Measurements from ENCODE around the gene CNST. TPM values are rescaled to one million over a fixed set of nuclear protein-coding genes. Genes with fewer than 3 reads are reported as not detected.
"Not testable (repeated sequence)": the region's sequence is repeated elsewhere in the genome, so short reads cannot be mapped to it uniquely, and the experiment has no call there.

Gene CNST
- total RNA-seq, 1 donor from 2014 or later: 35.2 TPM

- CTCF ChIA-PET: no interaction called here
- DNase-seq (no peak), ATAC-seq (ENCODE audit: low read depth) (no peak)
- no peak overlapping the region for H3K27ac Mint-ChIP-seq
- TF ChIP-seq CTCF (IDR thresholded peaks at IDR 0.05): no peak
- no peaks in the 10 kb centered on the region for H3K27me3 Mint-ChIP-seq
- POLR2A ChIA-PET: no interaction called here
- H3K4me1 Mint-ChIP-seq: peaks cover 40% of the 10 kb centered on the region
- no peak overlapping the region for H3K4me3 Mint-ChIP-seq
- intact Hi-C loops (cut with micrococcal nuclease): no loop called here
- H3K36me3 Mint-ChIP-seq (ENCODE audit: low read depth): peaks cover 59% of the 10 kb centered on the region
- H3K9me3 Mint-ChIP-seq: no peaks in the 10 kb centered on the region
Measured at GRCh38 chr1:246597340-246597739, 31.1 kb downstream of the CNST start.

- ChIA-PET POLR2A (no interaction called here), CTCF (interaction anchor here (0.5 kb wide), 1 partner anchor 81 kb away, joined by 3 read pairs; no protein-coding TSS in a partner anchor)
- TF ChIP-seq CTCF (IDR thresholded peaks at IDR 0.05): no peak
- no peaks in the 10 kb centered on the region for H3K27me3 Mint-ChIP-seq
- ATAC-seq (ENCODE audit: low read depth): no peak
- H3K36me3 Mint-ChIP-seq (ENCODE audit: low read depth): peaks cover 59% of the 10 kb centered on the region
- intact Hi-C loops (cut with micrococcal nuclease): no loop called here
- peaks cover 39% of the 10 kb centered on the region for H3K4me1 Mint-ChIP-seq
- no peaks in the 10 kb centered on the region for H3K9me3 Mint-ChIP-seq
- DNase-seq: no peak
- H3K27ac Mint-ChIP-seq: no peak overlapping the region
- H3K4me3 Mint-ChIP-seq: no peak overlapping the region
Measured at GRCh38 chr1:246597971-246598370, 31.7 kb downstream of the CNST start.

- Mint-ChIP-seq H3K27ac (no peak overlapping the region), H3K4me1 (peaks cover 39% of the 10 kb centered on the region), H3K27me3 (no peaks in the 10 kb centered on the region), H3K36me3 (ENCODE audit: low read depth) (peaks cover 59% of the 10 kb centered on the region), H3K4me3 (no peak overlapping the region), H3K9me3 (no peaks in the 10 kb centered on the region)
- ATAC-seq (ENCODE audit: low read depth) (no peak), DNase-seq (no peak)
- ChIA-PET CTCF (no interaction called here), POLR2A (no interaction called here)
- intact Hi-C loops (cut with micrococcal nuclease): no loop called here
- no peak for TF ChIP-seq CTCF (IDR thresholded peaks at IDR 0.05)
Measured at GRCh38 chr1:246599315-246599714, 33.1 kb downstream of the CNST start.

- Mint-ChIP-seq H3K4me1 (peaks cover 33% of the 10 kb centered on the region), H3K36me3 (ENCODE audit: low read depth) (peaks cover 54% of the 10 kb centered on the region), H3K4me3 (no peak overlapping the region), H3K27ac (no peak overlapping the region), H3K9me3 (no peaks in the 10 kb centered on the region), H3K27me3 (no peaks in the 10 kb centered on the region)
- DNase-seq (no peak), ATAC-seq (ENCODE audit: low read depth) (no peak)
- POLR2A ChIA-PET: interaction anchor here (0.6 kb wide), 1 partner anchor 782 kb away, joined by 3 read pairs; no protein-coding TSS in a partner anchor
- TF ChIP-seq CTCF (IDR thresholded peaks at IDR 0.05): no peak
- intact Hi-C loops (cut with micrococcal nuclease): loop anchor here (2.0 kb wide), 1 partner anchor 34 kb away; the partner anchor contains the start of genes CNST and TFB2M
- CTCF ChIA-PET: no interaction called here
Measured at GRCh38 chr1:246600579-246600978, 34.3 kb downstream of the CNST start.

- Mint-ChIP-seq H3K4me3 (no peak overlapping the region), H3K27me3 (no peaks in the 10 kb centered on the region), H3K36me3 (ENCODE audit: low read depth) (peaks cover 41% of the 10 kb centered on the region), H3K9me3 (no peaks in the 10 kb centered on the region), H3K4me1 (peaks cover 26% of the 10 kb centered on the region), H3K27ac (no peak overlapping the region)
- ChIA-PET POLR2A (no interaction called here), CTCF (no interaction called here)
- TF ChIP-seq CTCF (IDR thresholded peaks at IDR 0.05): no peak
- ATAC-seq (ENCODE audit: low read depth): no peak
- DNase-seq: no peak
- intact Hi-C loops (cut with micrococcal nuclease): no loop called here
Measured at GRCh38 chr1:246602194-246602593, 35.9 kb downstream of the CNST start.

GRCh38 chr1:246605231-246605630 is 39.0 kb downstream of the CNST start:
- ATAC-seq (ENCODE audit: low read depth); H3K27ac Mint-ChIP-seq; H3K9me3 Mint-ChIP-seq; H3K27me3 Mint-ChIP-seq; POLR2A ChIA-PET; H3K4me3 Mint-ChIP-seq; CTCF ChIA-PET; DNase-seq: not testable (repeated sequence)
- intact Hi-C loops (cut with micrococcal nuclease): loop anchor here (1.0 to 5.0 kb wide), 2 partner anchors 29 to 1438 kb away; no protein-coding TSS in a partner anchor
- H3K4me1 Mint-ChIP-seq: peaks cover 34% of the 10 kb centered on the region
- peaks cover 27% of the 10 kb centered on the region for H3K36me3 Mint-ChIP-seq (ENCODE audit: low read depth)
